A673 (cell line): ENCODE measurements around the gene NELFE.

ENCODE experiments used
- EZH2 ChIP-seq: fragments of 200-600 bp; sonication (generic); IDR thresholded peaks from 2 replicates; pipeline ENCODE4 v1.6.1; 2017; ENCODE audit warnings: borderline replicate concordance, low read depth, mild to moderate bottlenecking, mixed read lengths, antibody characterized with exemption, low read length; ENCODE audit not compliant: poor library complexity, severe bottlenecking
- TF ChIP-seq, protein P1 (sequence below): fragments of 300-800, 200-600 bp; sonication (generic); conservative IDR thresholded peaks from 2 replicates; pipeline ENCODE4 v1.5.1; 2017; ENCODE audit warnings: low read depth, mild to moderate bottlenecking, antibody characterized with exemption, low read length, moderate library complexity, mixed read lengths

DNA sequence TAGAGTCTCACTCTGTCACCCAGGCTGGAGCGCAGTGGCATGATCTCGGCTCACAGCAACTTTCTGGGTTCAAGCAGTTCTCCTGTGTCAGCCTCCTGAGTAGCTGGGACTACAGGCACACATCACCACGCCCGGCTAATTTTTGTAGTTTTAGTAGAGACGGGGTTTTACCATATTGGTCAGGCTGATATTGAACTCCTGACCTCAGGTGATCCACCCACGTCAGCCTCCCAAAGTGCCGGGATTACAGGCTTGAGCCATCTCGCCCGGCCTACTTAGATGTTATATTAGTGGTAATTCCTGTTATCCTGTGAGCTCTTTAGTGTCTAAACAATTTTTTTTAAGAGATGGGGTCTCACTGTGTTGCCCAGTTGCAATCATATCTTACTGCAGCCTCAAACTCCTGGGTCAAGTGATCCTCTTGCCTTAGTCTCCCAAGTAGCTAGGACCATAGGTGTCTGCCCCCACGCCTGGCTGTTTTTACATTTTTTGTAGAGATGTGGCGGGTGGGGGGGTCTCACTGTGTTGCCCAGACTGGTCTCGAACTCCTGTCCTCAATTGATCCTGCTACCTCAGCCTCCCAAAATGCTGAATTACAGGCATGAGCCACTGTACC is 19.2 kb upstream of the NELFE start:
- TF ChIP-seq, protein P1, sequence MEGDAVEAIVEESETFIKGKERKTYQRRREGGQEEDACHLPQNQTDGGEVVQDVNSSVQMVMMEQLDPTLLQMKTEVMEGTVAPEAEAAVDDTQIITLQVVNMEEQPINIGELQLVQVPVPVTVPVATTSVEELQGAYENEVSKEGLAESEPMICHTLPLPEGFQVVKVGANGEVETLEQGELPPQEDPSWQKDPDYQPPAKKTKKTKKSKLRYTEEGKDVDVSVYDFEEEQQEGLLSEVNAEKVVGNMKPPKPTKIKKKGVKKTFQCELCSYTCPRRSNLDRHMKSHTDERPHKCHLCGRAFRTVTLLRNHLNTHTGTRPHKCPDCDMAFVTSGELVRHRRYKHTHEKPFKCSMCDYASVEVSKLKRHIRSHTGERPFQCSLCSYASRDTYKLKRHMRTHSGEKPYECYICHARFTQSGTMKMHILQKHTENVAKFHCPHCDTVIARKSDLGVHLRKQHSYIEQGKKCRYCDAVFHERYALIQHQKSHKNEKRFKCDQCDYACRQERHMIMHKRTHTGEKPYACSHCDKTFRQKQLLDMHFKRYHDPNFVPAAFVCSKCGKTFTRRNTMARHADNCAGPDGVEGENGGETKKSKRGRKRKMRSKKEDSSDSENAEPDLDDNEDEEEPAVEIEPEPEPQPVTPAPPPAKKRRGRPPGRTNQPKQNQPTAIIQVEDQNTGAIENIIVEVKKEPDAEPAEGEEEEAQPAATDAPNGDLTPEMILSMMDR, result no peak
- TF ChIP-seq EZH2, result no peak
